ENCODE data around the gene RGS11.

Gene RGS11

DNA sequence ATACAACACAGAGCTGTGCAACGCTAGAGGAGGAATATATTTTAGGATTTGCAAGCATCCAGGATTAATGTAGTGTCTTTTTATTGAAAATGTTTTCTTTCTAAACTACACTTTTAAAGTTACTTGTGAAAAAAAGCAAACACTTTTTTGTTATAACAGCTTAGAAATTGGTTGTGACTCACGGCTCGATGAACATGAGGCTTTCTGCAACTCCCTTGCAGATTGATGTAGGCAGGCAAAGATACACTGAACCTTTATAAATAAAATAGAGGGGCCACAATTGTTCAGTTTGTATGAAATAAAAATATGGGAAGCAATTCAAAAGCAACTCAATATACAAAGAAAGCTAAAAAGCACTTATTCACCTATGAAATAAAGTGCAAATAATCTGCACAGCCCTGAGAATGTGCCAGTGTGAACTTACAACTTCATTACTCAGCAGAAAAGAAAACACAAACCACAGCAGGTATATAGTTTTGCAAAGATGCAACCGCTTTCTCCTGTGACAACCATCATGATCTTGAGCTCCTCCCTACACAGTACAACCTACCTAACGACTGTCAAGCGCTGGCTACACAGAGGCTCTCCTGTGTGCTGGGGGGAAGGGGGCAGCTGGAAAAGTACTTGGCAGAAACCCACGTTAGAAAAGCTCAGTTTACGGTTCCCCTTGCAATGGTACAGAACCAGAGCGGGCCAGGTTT lies 47.4 kb downstream of the RGS11 start:
- H3K36me3 ChIP-seq (ENCODE audit: insufficient read depth, low read length): peaks cover 18% of the 10 kb centered on the region
- no peaks in the 10 kb centered on the region for H3K9me3 ChIP-seq (ENCODE audit: control insufficient read depth, insufficient read depth, low read length)
- peak overlapping the region; percentile 88 for H3K9ac ChIP-seq (ENCODE audit: low read depth, low read length)
- H3K4me1 ChIP-seq (ENCODE audit: insufficient read depth, low read length): no peaks in the 10 kb centered on the region

- Histone ChIP-seq H3K9me3 (ENCODE audit: control insufficient read depth, insufficient read depth, low read length) (no peaks in the 10 kb centered on the region), H3K36me3 (ENCODE audit: insufficient read depth, low read length) (peaks cover 9% of the 10 kb centered on the region), H3K9ac (ENCODE audit: low read depth, low read length) (no peak overlapping the region), H3K4me1 (ENCODE audit: insufficient read depth, low read length) (no peaks in the 10 kb centered on the region)
Measured at GRCh38 chr16:220021-220420, 55.7 kb downstream of the RGS11 start.
